Activated naive CD4-positive, alpha-beta T cell treated with anti-CD3 and anti-CD28 coated beads, Interleukin-2, amount 50 U/mL, for 24 hours (primary cell): ENCODE results near the gene DGCR6L.
"Not testable (repeated sequence)": the region's sequence is repeated elsewhere in the genome, so short reads cannot be mapped to it uniquely, and the experiment has no call there.

Experiments
- H3K27ac Mint-ChIP-seq: one replicate; pipeline ENCODE4 v1.8.0; 2021; ENCODE audit warnings: mild to moderate bottlenecking, mixed read lengths
- H3K27me3 Mint-ChIP-seq: one replicate; pipeline ENCODE4 v1.8.0; 2021; ENCODE audit warnings: mixed read lengths
- H3K36me3 Mint-ChIP-seq: one replicate; pipeline ENCODE4 v1.8.0; 2021; ENCODE audit warnings: mixed read lengths
- H3K4me1 Mint-ChIP-seq: one replicate; pipeline ENCODE4 v1.8.0; 2021; ENCODE audit warnings: mixed read lengths
- H3K4me3 Mint-ChIP-seq: one replicate; pipeline ENCODE4 v1.8.0; 2021; ENCODE audit warnings: mild to moderate bottlenecking, mixed read lengths
- H3K9me3 Mint-ChIP-seq: one replicate; pipeline ENCODE4 v1.8.0; 2021; ENCODE audit warnings: mixed read lengths

DGCR6L gene

GRCh38 chr22:20319745-20320658 lies at the start of gene DGCR6L:
Gene DGCR6L, minus strand, starts transcription at chr22:20320060. Its CDS starts 72 bp downstream, at chr22:20319988.
- H3K9me3 Mint-ChIP-seq: no peaks in the 10 kb centered on the region
- no peaks in the 10 kb centered on the region for H3K36me3 Mint-ChIP-seq
- H3K27me3 Mint-ChIP-seq: no peaks in the 10 kb centered on the region
- peak within 1 kb of the TSS; percentile 90 for H3K27ac Mint-ChIP-seq
- peak within 1 kb of the TSS; percentile 92 for H3K4me3 Mint-ChIP-seq
- peaks cover 64% of the 10 kb centered on the region for H3K4me1 Mint-ChIP-seq

GRCh38 chr22:20368875-20369274 lies 49.0 kb upstream of the DGCR6L start:
- H3K4me3 Mint-ChIP-seq, H3K36me3 Mint-ChIP-seq, H3K27me3 Mint-ChIP-seq, H3K9me3 Mint-ChIP-seq, H3K27ac Mint-ChIP-seq: not testable (repeated sequence)
- H3K4me1 Mint-ChIP-seq: peaks cover 19% of the 10 kb centered on the region

DNA sequence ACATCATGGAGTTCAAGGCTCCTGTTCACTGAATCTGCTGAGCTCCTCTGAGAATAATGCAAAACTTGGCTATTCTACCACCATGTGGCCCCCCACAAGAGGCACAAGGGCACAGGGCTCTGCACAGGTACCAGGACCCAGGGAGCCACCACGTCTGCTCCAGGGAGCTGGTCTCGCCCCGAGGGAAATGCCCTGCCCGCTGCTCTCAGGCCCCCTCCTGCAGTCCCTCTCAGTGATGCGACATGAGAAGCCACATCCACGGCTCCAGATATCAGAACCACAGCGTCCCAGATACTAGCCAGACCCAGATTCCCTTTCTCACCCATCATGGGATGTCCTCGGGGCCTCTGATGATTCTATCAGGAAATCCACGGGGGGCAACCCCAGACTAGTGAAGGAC lies 47.0 kb upstream of the DGCR6L start:
- not testable (repeated sequence) for H3K27ac Mint-ChIP-seq, H3K36me3 Mint-ChIP-seq

DNA sequence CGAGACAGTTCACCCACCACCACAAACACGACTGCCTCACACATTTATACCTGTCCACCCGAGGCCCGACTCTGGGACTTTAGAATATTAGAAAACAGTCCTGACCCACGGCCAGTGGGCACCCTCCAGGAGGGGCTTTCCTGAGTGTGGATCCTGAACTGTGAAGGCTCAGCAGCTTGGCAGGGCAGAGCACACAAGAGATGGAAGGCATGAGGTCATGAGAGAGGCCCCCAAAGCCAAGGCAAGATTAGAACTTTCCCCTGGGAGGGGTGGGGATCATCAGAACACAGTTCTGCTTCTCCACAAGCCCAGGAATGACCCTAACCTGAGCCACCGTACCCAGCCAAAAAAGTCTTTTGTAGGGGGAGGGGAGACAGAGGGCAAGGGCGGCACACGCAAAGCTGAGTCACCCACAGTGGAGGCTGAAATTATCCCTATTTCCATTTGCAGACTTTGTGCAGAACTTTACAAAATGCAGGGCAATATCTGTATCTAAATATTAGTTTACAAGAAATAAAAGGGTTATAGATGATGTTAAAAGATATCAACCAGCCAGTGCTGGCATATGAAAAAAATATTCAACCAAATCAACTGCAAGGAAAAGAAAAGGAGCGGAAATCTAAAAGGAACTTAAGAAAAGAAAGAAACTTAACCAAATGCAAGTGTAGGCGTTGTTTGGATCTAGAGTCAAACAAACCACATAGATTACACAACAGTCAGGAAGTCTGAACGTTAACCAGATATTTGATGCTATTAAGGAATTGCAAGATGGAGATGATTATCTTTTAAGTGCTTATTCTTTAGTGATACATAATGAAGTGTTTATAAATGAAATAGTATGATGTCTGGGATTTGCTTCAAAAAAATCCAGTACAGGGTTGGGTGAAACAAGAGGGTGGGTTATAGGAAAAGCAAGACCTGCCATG lies 44.7 kb upstream of the DGCR6L start:
- not testable (repeated sequence) for H3K36me3 Mint-ChIP-seq, H3K27me3 Mint-ChIP-seq, H3K9me3 Mint-ChIP-seq, H3K27ac Mint-ChIP-seq
- H3K4me3 Mint-ChIP-seq: peak overlapping the region; percentile 26
- peaks cover 23% of the 10 kb centered on the region for H3K4me1 Mint-ChIP-seq

More for the DNA sequence above, 47.0 kb upstream of the DGCR6L start:
- H3K4me1 Mint-ChIP-seq: peaks cover 28% of the 10 kb centered on the region
- not testable (repeated sequence) for H3K9me3 Mint-ChIP-seq, H3K27me3 Mint-ChIP-seq, H3K4me3 Mint-ChIP-seq

- H3K9me3 Mint-ChIP-seq, H3K36me3 Mint-ChIP-seq, H3K27me3 Mint-ChIP-seq, H3K4me3 Mint-ChIP-seq, H3K27ac Mint-ChIP-seq: not testable (repeated sequence)
- peaks cover 23% of the 10 kb centered on the region for H3K4me1 Mint-ChIP-seq
Observed at GRCh38 chr22:20362403-20362802, 42.5 kb upstream of the DGCR6L start.

DNA sequence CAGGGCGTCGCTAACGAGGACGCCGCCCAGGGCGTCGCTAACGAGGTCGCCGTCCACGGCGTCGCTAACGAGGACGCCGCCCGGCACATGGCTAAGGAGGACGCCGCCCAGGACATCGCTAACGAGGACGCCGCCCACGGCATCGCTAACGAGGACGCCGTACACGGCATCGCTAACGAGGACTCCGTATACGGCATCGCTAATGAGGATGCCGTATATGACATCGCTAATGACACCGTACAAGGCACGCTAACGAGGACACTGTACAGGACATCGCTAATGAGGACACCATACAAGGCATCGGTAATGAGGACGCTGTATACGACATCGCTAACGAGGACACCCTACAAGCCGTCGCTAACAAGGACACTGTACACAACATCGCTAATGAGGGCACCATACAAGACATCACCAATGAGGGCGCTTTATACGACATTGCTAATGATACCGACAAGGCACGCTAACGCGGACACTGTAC lies 41.9 kb upstream of the DGCR6L start:
- H3K36me3 Mint-ChIP-seq, H3K27me3 Mint-ChIP-seq, H3K27ac Mint-ChIP-seq, H3K4me3 Mint-ChIP-seq, H3K9me3 Mint-ChIP-seq: not testable (repeated sequence)
- peaks cover 23% of the 10 kb centered on the region for H3K4me1 Mint-ChIP-seq

- H3K27ac Mint-ChIP-seq, H3K36me3 Mint-ChIP-seq, H3K27me3 Mint-ChIP-seq, H3K4me3 Mint-ChIP-seq, H3K9me3 Mint-ChIP-seq: not testable (repeated sequence)
- peaks cover 23% of the 10 kb centered on the region for H3K4me1 Mint-ChIP-seq
Observed at GRCh38 chr22:20360866-20361751, 41.2 kb upstream of the DGCR6L start.

DNA sequence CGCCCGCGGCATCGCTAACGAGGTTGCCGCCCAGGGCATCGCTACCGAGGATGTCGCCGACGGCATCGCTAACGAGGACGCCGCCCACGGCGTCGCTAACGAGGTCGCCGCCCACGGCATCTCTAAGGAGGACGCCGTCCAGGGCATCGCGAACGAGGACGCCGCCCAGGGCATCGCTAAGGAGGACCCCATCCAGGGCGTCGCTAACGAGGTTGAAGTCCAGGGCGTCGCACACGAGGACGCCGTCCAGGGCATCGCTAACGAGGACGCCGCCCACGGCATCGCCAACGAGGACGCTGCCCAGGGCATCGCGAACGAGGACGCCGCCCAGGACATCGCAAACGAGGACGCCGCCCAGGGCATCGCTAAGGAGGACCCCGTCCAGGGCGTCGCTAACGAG lies 40.4 kb upstream of the DGCR6L start:
- peaks cover 21% of the 10 kb centered on the region for H3K4me1 Mint-ChIP-seq

DNA sequence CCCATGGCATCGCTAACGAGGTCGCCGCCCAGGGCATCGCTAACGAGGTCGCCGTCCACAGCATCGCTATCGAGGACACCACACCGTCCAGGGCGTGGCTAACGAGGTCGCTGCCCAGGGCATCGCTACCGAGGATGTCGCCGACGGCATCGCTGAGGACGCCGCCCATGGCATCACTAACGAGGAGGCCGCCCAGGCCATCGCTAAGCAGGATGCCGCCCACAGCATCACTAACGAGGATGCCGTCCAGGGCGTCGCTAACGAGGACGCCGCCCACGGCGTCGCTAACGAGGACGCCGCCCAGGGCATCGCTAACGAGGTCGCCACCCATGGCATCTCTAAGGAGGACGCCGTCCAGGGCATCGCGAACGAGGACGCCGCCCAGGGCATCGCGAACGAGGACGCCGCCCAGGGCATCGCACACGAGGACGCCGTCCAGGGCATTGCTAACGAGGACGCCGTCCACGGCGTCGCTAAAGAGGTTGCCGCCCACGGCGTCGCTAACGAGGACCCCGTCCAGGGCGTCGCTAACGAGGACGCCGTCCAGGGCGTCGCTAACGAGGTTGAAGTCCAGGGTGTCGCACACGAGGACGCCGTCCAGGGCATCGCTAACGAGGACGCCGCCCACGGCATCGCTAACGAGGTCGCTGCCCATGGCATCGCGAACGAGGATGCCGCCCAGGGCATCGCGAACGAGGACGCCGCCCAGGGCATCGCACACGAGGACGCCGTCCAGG lies 38.8 kb upstream of the DGCR6L start:
- not testable (repeated sequence) for H3K36me3 Mint-ChIP-seq, H3K4me3 Mint-ChIP-seq, H3K4me1 Mint-ChIP-seq, H3K27me3 Mint-ChIP-seq, H3K27ac Mint-ChIP-seq, H3K9me3 Mint-ChIP-seq

More for the DNA sequence above, 40.4 kb upstream of the DGCR6L start:
- not testable (repeated sequence) for H3K9me3 Mint-ChIP-seq, H3K4me3 Mint-ChIP-seq, H3K36me3 Mint-ChIP-seq, H3K27ac Mint-ChIP-seq, H3K27me3 Mint-ChIP-seq

GRCh38 chr22:20357967-20358366 lies 38.1 kb upstream of the DGCR6L start:
- not testable (repeated sequence) for H3K27me3 Mint-ChIP-seq, H3K4me1 Mint-ChIP-seq, H3K36me3 Mint-ChIP-seq

GRCh38 chr22:20356906-20357305 lies 37.0 kb upstream of the DGCR6L start:
- not testable (repeated sequence) for H3K27ac Mint-ChIP-seq, H3K9me3 Mint-ChIP-seq, H3K4me3 Mint-ChIP-seq, H3K4me1 Mint-ChIP-seq, H3K36me3 Mint-ChIP-seq, H3K27me3 Mint-ChIP-seq

More at GRCh38 chr22:20357967-20358366, 38.1 kb upstream of the DGCR6L start:
- H3K9me3 Mint-ChIP-seq, H3K27ac Mint-ChIP-seq, H3K4me3 Mint-ChIP-seq: not testable (repeated sequence)

DNA sequence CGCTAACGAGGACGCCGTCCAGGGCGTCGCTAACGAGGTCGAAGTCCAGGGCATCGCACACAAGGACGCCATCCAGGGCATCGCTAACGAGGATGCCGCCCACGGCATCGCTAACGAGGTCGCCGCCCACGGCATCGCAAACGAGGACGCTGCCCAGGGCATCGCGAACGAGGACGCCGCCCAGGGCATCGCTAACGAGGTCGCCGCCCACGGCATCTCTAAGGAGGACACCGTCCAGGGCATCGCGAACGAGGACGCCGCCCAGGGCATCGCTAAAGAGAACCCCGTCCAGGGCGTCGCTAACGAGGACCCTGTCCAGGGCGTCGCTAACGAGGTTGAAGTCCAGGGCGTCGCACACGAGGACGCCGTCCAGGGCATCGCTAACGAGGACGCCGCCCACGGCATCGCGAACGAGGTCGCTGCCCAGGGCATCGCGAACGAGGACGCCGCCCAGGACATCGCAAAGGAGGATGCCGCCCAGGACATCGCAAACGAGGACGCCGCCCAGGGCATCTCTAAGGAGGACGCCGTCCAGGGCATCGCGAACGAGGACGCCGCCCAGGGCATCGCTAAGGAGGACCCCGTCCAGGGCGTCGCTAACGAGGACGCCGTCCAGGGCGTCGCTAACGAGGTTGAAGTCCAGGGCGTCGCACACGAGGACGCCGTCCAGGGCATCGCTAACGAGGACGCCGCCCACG lies 36.2 kb upstream of the DGCR6L start:
- H3K9me3 Mint-ChIP-seq, H3K27me3 Mint-ChIP-seq, H3K36me3 Mint-ChIP-seq, H3K27ac Mint-ChIP-seq, H3K4me1 Mint-ChIP-seq, H3K4me3 Mint-ChIP-seq: not testable (repeated sequence)

DNA sequence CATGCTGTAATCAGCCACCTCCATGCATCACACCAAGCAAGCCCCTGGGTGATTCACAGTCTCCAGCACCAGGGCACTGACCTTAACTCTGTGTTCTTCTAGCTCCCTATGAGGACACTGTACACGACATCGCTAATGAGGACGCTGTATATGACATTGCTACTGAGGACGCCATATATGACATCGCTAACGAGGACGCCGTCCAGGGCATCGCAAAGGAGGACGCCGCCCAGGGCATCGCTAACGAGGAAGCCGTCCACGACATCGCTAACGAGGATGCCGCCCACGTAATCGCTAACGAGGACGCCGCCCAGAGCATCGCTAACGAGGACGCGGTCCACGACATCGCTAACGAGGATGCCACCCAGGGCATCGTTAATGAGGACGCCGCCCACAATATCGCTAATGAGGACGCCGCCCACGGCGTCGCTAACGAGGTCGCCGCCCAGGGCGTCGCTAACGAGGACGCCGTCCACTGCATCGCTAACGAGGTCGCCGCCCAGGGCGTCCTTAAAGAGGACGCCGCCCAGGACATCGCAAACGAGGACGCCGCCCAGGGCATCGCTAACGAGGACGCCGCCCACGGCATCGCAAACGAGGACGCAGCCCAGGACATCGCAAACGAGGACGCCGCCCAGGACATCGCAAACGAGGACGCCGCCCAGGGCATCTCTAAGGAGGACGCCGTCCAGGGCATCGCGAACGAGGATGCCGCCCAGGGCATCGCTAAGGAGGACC lies 34.5 kb upstream of the DGCR6L start:
- Mint-ChIP-seq H3K4me3 (no peak overlapping the region), H3K36me3 (no peaks in the 10 kb centered on the region), H3K9me3 (no peaks in the 10 kb centered on the region), H3K27me3 (no peaks in the 10 kb centered on the region), H3K27ac (no peak overlapping the region), H3K4me1 (no peaks in the 10 kb centered on the region)

- not testable (repeated sequence) for H3K9me3 Mint-ChIP-seq
Observed at GRCh38 chr22:20352536-20352935, 32.7 kb upstream of the DGCR6L start.

More at GRCh38 chr22:20352536-20352935, 32.7 kb upstream of the DGCR6L start:
- H3K4me1 Mint-ChIP-seq, H3K27ac Mint-ChIP-seq, H3K27me3 Mint-ChIP-seq, H3K4me3 Mint-ChIP-seq, H3K36me3 Mint-ChIP-seq: not testable (repeated sequence)
